Loucy (cell line): ENCODE data around the gene GNAT1.

ENCODE experiments used
- H2AFZ ChIP-seq: fragments of 200-600 bp; sonication (generic); 2 replicates; pipeline ENCODE4 v1.6.0; 2016; ENCODE audit warnings: antibody characterized with exemption, mild to moderate bottlenecking, low read length, moderate library complexity
- H3F3A ChIP-seq: fragments of 200-600 bp; 2 replicates; pipeline ENCODE4 v1.6.0; 2016; ENCODE audit warnings: antibody characterized with exemption, low read depth, mild to moderate bottlenecking
- H3K27me3 ChIP-seq: fragments of 200-600 bp; sonication (generic); 2 replicates; pipeline ENCODE4 v1.6.1; 2014; ENCODE audit warnings: low read length, mild to moderate bottlenecking; ENCODE audit not compliant: insufficient read depth, poor library complexity, severe bottlenecking
- H3K36me3 ChIP-seq: fragments of 200-600 bp; sonication (generic); 2 replicates; pipeline ENCODE4 v1.6.1; 2016; ENCODE audit warnings: low read length; ENCODE audit not compliant: insufficient read depth
- H3K4me1 ChIP-seq: fragments of 200-600 bp; sonication (generic); 2 replicates; pipeline ENCODE4 v1.5.1; 2014; ENCODE audit warnings: low read length, mild to moderate bottlenecking; ENCODE audit not compliant: insufficient read depth, poor library complexity, severe bottlenecking
- H3K4me2 ChIP-seq: fragments of 200-600 bp; sonication (generic); 2 replicates; pipeline ENCODE4 v1.6.0; 2014; ENCODE audit warnings: antibody characterized with exemption, low read length, low read depth, mild to moderate bottlenecking; ENCODE audit not compliant: poor library complexity, severe bottlenecking
- H3K4me3 ChIP-seq: fragments of 200-600 bp; sonication (generic); 2 replicates; pipeline ENCODE4 v1.5.1; 2014; ENCODE audit warnings: low read length, mild to moderate bottlenecking, mixed read lengths; ENCODE audit not compliant: poor library complexity, severe bottlenecking
- H3K79me2 ChIP-seq: fragments of 200-600 bp; sonication (generic); 2 replicates; pipeline ENCODE4 v1.6.1; 2014; ENCODE audit warnings: low read length; ENCODE audit not compliant: insufficient read depth
- H3K9ac ChIP-seq: fragments of 200-600 bp; sonication (generic); 2 replicates; pipeline ENCODE4 v1.6.0; 2014; ENCODE audit warnings: mild to moderate bottlenecking, low read depth, low read length, moderate library complexity; ENCODE audit not compliant: poor library complexity, severe bottlenecking
- H3K9me2 ChIP-seq: fragments of 200-600 bp; sonication (generic); replicated peaks from 2 replicates; pipeline ENCODE4 v1.6.1; 2016; ENCODE audit warnings: low read depth, low read length, mixed read lengths
- H3K9me3 ChIP-seq: fragments of 200-600 bp; sonication (generic); 2 replicates; pipeline ENCODE4 v1.6.1; 2014; ENCODE audit warnings: mild to moderate bottlenecking, antibody characterized with exemption, low read length, low read depth; ENCODE audit not compliant: insufficient read depth
- H4K20me1 ChIP-seq: fragments of 200-600 bp; sonication (generic); 2 replicates; pipeline ENCODE4 v1.6.0; 2014; ENCODE audit warnings: antibody characterized with exemption, low read length, mild to moderate bottlenecking; ENCODE audit not compliant: insufficient read depth, poor library complexity, severe bottlenecking
- EZH2phosphoT487 ChIP-seq: fragments of 200-600 bp; IDR thresholded peaks from 2 replicates; pipeline ENCODE4 v1.6.1; 2018; ENCODE audit warnings: antibody characterized with exemption, mild to moderate bottlenecking, moderate library complexity, borderline replicate concordance
- TF ChIP-seq, protein P1 (sequence below): fragments of 200-600 bp; sonication (generic); conservative IDR thresholded peaks from 2 replicates; pipeline ENCODE4 v1.5.1; 2014; ENCODE audit warnings: mild to moderate bottlenecking, antibody characterized with exemption, low read length

Gene GNAT1

DNA sequence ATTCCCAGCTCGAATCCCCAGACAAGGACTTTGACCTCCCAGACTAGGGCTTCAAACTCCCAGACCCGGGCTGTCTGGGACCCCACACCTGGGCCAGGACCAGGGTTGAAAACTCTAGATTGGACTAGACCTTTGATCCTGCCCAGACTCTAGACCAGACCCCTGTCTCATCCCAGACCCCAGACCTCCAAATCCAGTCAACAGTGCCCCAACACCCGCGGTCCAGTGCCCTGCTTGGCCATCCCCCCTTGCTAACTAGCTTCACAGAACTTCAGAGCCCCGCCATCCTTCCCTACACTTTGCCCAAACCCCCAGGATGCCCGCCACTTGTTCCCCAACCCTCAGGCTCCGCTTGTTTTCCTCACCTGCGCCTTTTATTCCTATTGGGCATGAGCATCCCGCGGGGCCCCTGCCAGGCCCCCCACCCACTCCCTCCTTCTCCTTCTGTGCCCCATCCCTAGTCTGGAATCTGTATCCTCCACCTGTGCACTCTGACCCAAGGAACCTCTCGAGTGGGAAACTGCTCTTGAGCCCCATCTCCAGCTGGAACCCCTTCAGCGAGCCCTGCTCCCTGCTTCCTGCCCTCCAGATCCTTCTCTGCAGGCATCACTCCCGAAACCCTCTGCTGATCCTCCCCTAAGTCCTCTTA lies 45.2 kb downstream of the GNAT1 start:
- H3K36me3 ChIP-seq = no peaks in the 10 kb centered on the region; the same call in 1 of the 2 replicates
- H3F3A ChIP-seq = no peaks in the 10 kb centered on the region
- peaks cover 5% of the 10 kb centered on the region for H3K27me3 ChIP-seq
- H4K20me1 ChIP-seq = peaks cover 48% of the 10 kb centered on the region
- no peaks in the 10 kb centered on the region for H3K9me3 ChIP-seq
- TF ChIP-seq, protein P1, sequence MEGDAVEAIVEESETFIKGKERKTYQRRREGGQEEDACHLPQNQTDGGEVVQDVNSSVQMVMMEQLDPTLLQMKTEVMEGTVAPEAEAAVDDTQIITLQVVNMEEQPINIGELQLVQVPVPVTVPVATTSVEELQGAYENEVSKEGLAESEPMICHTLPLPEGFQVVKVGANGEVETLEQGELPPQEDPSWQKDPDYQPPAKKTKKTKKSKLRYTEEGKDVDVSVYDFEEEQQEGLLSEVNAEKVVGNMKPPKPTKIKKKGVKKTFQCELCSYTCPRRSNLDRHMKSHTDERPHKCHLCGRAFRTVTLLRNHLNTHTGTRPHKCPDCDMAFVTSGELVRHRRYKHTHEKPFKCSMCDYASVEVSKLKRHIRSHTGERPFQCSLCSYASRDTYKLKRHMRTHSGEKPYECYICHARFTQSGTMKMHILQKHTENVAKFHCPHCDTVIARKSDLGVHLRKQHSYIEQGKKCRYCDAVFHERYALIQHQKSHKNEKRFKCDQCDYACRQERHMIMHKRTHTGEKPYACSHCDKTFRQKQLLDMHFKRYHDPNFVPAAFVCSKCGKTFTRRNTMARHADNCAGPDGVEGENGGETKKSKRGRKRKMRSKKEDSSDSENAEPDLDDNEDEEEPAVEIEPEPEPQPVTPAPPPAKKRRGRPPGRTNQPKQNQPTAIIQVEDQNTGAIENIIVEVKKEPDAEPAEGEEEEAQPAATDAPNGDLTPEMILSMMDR = no peak
- no peak for TF ChIP-seq EZH2phosphoT487
- H3K79me2 ChIP-seq = peaks cover 59% of the 10 kb centered on the region
- H3K9ac ChIP-seq = peak overlapping the region; percentile 95
- peak overlapping the region; percentile 88 for H3K4me3 ChIP-seq
- peaks cover 36% of the 10 kb centered on the region for H3K4me1 ChIP-seq
- H3K4me2 ChIP-seq = peak overlapping the region; percentile 99
- H2AFZ ChIP-seq = no peak overlapping the region
- H3K9me2 ChIP-seq = no peaks in the 10 kb centered on the region

DNA sequence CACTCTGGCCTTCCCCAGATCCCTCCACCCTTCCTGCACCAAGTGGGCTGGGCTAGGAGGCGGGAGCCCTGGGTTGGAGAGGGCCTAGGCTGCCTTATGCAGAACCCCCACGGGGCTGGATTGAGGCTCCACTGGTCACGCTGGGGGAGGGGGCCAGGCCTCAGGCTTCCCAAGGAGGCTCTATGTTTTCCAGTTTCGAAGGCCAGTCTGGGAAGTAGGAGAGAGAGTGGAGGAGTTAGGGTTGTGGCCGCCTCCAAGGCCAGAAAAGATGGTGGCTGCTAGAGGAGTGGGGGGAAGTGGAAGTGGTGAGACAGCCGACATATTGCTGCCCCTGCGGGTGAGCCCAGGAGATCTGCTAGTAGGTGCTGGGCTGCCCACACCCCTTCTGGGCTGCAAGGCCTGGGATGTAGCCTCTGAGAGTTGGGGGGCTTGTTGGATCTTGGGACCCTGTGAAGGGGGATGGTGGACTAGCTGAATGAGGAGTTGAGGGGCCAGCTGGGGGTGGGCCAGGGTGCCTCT lies 45.8 kb downstream of the GNAT1 start:
- H3K79me2 ChIP-seq = peaks cover 65% of the 10 kb centered on the region
- H3K36me3 ChIP-seq = no peaks in the 10 kb centered on the region; the same call in 1 of the 2 replicates
- H3K4me2 ChIP-seq = peak overlapping the region; percentile 99
- H3K4me3 ChIP-seq = peak overlapping the region; percentile 88
- H3K9ac ChIP-seq = peak overlapping the region; percentile 95
- peaks cover 53% of the 10 kb centered on the region for H4K20me1 ChIP-seq
- no peak overlapping the region for H2AFZ ChIP-seq
- H3K4me1 ChIP-seq = peaks cover 42% of the 10 kb centered on the region
- H3F3A ChIP-seq = no peaks in the 10 kb centered on the region
- TF ChIP-seq EZH2phosphoT487 = no peak
- TF ChIP-seq, protein P1 = no peak
- H3K9me2 ChIP-seq = no peaks in the 10 kb centered on the region
- no peaks in the 10 kb centered on the region for H3K9me3 ChIP-seq
- peaks cover 5% of the 10 kb centered on the region for H3K27me3 ChIP-seq

DNA sequence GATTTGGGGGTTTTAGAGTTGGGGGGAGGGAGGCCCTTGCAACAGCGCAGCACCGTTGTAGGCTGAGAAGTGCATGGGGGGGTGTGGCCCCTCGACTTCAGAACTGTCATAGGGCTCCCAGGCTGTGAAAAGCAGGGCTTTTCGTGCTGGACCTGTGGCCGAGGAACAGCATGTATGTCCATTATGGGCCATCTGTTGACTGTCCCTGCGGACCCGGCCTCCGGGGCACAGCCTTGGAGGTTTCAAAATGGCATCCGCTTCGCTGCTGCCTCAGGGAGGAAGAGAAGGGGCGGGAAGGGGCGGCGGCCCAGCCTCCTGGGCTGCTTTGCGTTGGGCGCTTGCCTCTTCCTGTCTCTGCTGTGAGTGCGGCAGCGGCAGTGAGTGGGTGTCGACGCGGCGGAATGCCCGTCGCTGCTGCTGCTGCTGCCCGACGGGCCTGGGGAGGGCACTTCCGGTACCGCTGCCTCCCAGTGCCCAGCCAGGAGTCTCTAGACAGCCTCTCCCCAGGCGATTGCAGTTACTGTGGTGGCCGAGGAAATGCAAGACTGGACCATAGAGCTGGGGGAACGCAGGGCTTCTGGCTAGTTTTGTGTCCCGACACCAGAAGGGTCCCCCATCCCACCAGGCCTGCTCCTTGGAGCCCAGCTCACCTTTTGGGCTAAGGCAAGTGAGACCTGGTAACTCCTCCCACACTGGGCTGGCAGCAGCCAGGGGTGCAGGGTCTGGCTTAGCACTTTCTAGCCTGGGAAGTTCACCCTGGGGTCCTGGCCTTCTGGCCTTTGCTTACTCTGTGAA lies 46.5 kb downstream of the GNAT1 start:
- Histone ChIP-seq H3K9ac (peak overlapping the region; percentile 95), H3K4me1 (peaks cover 50% of the 10 kb centered on the region), H3K9me2 (no peaks in the 10 kb centered on the region), H4K20me1 (peaks cover 61% of the 10 kb centered on the region), H3K36me3 (no peaks in the 10 kb centered on the region; the same call in 1 of the 2 replicates), H2AFZ (no peak overlapping the region), H3K4me2 (peak overlapping the region; percentile 99), H3F3A (no peaks in the 10 kb centered on the region), H3K9me3 (no peaks in the 10 kb centered on the region), H3K4me3 (peak overlapping the region; percentile 88), H3K27me3 (peaks cover 5% of the 10 kb centered on the region), H3K79me2 (peaks cover 73% of the 10 kb centered on the region)
- no peak for TF ChIP-seq EZH2phosphoT487
